HFFc6 (cell line): ENCODE data around the gene TAS1R1. TPM values are rescaled to one million over a fixed set of nuclear protein-coding genes. Genes with fewer than 3 reads are reported as not detected.

Experiments used
- DNase-seq: peaks from one replicate; pipeline ENCODE4 v3.0.0-alpha.2; 2018
- H3K27ac Mint-ChIP-seq: 2 replicates; pipeline ENCODE4 v1.8.0; 2020; ENCODE audit warnings: mild to moderate bottlenecking, mixed read lengths
- H3K27me3 Mint-ChIP-seq: 2 replicates; pipeline ENCODE4 v1.8.0; 2021; ENCODE audit warnings: mild to moderate bottlenecking, moderate library complexity, mixed read lengths; ENCODE audit not compliant: insufficient read depth
- H3K36me3 Mint-ChIP-seq: 2 replicates; pipeline ENCODE4 v1.8.0; 2021; ENCODE audit warnings: low read depth, mixed read lengths
- H3K4me1 Mint-ChIP-seq: 2 replicates; pipeline ENCODE4 v1.8.0; 2020; ENCODE audit warnings: low read depth, mixed read lengths
- H3K4me3 Mint-ChIP-seq: 2 replicates; pipeline ENCODE4 v1.8.0; 2020; ENCODE audit warnings: mild to moderate bottlenecking, moderate library complexity, mixed read lengths
- H3K9me3 Mint-ChIP-seq: 2 replicates; pipeline ENCODE4 v1.8.0; 2020; ENCODE audit warnings: mild to moderate bottlenecking, mixed read lengths
- CTCF ChIP-seq: fragments of 200-600 bp; sonication (generic); IDR thresholded peaks from 2 replicates; pipeline ENCODE4 v1.5.0; 2021; ENCODE audit warnings: antibody characterized with exemption, mild to moderate bottlenecking
- total RNA-seq, 6 experiments: library from RNA; stranded (reverse); fragmentation: NEBNext Ultra II Directional; extraction: Animal tissue kit (Norgen Biotek cat#: 25700); gene quantifications; 2 replicates in 1 of 6; 3 replicates in 5 of 6; pipeline ENCODE4 v1.2.3, GENCODE V29; 2021

The TAS1R1 gene
- total RNA-seq, 6 experiments from 2014 or later = not detected

- H3K27ac Mint-ChIP-seq = peak overlapping the region; percentile 97
- peaks cover 14% of the 10 kb centered on the region; the same call in 1 of the 2 replicates for H3K36me3 Mint-ChIP-seq
- TF ChIP-seq CTCF = no peak
- peaks cover 36% of the 10 kb centered on the region for H3K4me1 Mint-ChIP-seq
- H3K27me3 Mint-ChIP-seq = peaks cover 2% of the 10 kb centered on the region; the same call in 1 of the 2 replicates
- no peaks in the 10 kb centered on the region for H3K9me3 Mint-ChIP-seq
- peak overlapping the region; percentile 96 for H3K4me3 Mint-ChIP-seq
- no peak for DNase-seq
Observed at GRCh38 chr1:6601923-6602668, 47.0 kb downstream of the TAS1R1 start.

GRCh38 chr1:6602669-6603237 lies 47.6 kb downstream of the TAS1R1 start, which contains the start of gene KLHL21:
KLHL21 (minus strand) TSS chr1:6602869; CDS start chr1:6602817, 52 bp downstream.
- DNase-seq = peak; percentile 80
- peaks cover 14% of the 10 kb centered on the region; the same call in 1 of the 2 replicates for H3K36me3 Mint-ChIP-seq
- no peaks in the 10 kb centered on the region for H3K9me3 Mint-ChIP-seq
- no peak for TF ChIP-seq CTCF
- H3K27me3 Mint-ChIP-seq = peaks cover 2% of the 10 kb centered on the region; the same call in 1 of the 2 replicates
- peak within 1 kb of the TSS; percentile 99 for H3K27ac Mint-ChIP-seq
- peak within 1 kb of the TSS; percentile 96 for H3K4me3 Mint-ChIP-seq
- peaks cover 36% of the 10 kb centered on the region for H3K4me1 Mint-ChIP-seq

GRCh38 chr1:6603238-6603914 lies 48.3 kb downstream of the TAS1R1 start:
- Mint-ChIP-seq H3K4me3 (peak overlapping the region; percentile 85), H3K27ac (peak overlapping the region; percentile 99), H3K4me1 (peaks cover 36% of the 10 kb centered on the region), H3K9me3 (no peaks in the 10 kb centered on the region), H3K27me3 (peaks cover 2% of the 10 kb centered on the region; the same call in 1 of the 2 replicates), H3K36me3 (peaks cover 14% of the 10 kb centered on the region; the same call in 1 of the 2 replicates)
- no peak for TF ChIP-seq CTCF
- peak; percentile 71 for DNase-seq

GRCh38 chr1:6603915-6604558 lies 48.9 kb downstream of the TAS1R1 start:
- H3K4me1 Mint-ChIP-seq = peaks cover 35% of the 10 kb centered on the region
- H3K36me3 Mint-ChIP-seq = peaks cover 14% of the 10 kb centered on the region; the same call in 1 of the 2 replicates
- H3K4me3 Mint-ChIP-seq = peak overlapping the region; percentile 85
- H3K27me3 Mint-ChIP-seq = peaks cover 2% of the 10 kb centered on the region; the same call in 1 of the 2 replicates
- peak; percentile 42; the same call in 1 of the 2 replicates for TF ChIP-seq CTCF
- H3K9me3 Mint-ChIP-seq = no peaks in the 10 kb centered on the region
- peak; percentile 43 for DNase-seq
- peak overlapping the region; percentile 99 for H3K27ac Mint-ChIP-seq
